IPS-NIHi7 (cell line): Measurements from ENCODE around the gene ZNF443.
A peak's percentile ranks its signal among the peaks of the same experiment; 100 is the strongest.
"Not testable (repeated sequence)": the region's sequence is repeated elsewhere in the genome, so short reads cannot be mapped to it uniquely, and the experiment has no call there.

Experiments
- DNase-seq: peaks from one replicate; pipeline ENCODE4 v3.0.0; 2012; ENCODE audit warnings: mixed read lengths; ENCODE audit errors: extremely low spot score

Gene ZNF443

DNA sequence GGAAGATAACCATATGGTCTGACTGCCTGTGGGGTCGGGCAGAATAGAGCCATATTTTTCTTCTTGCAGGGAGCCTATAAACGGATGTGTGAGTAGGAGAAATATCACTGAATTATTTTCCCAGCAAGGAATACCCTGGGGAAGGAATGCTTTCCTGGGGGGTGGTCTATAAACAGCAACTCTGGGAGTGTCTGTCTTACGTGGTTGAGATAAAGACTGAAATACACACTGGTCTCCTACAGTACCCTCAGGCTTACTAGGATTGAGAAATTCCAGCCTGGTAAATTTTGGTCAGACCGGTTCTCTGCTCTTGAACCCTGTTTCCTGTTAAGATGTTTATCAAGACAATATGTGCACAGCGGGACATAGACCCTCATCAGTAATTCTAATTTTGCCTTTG, 23.5 kb downstream of the ZNF443 start:
- DNase-seq: not testable (repeated sequence)

DNA sequence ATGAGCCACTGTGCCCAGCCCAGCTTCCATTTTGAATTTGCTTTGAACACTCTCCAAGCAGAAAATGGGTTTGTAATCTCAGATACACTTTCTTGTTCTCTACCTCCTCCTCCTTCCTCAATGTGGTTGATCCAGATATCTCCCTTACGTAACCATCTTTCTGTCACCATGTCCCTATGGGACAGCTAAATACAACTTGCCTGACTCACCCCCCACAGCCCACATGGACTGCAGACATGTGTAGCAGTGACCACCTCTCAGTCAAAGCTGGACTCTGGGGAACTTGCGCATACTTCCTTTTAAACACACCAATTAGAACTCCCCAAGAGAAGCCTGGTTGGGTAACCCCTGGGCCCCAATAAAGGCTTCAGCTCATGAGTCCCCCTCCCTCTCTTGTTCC, 28.9 kb downstream of the ZNF443 start:
- DNase-seq: no peak

DNA sequence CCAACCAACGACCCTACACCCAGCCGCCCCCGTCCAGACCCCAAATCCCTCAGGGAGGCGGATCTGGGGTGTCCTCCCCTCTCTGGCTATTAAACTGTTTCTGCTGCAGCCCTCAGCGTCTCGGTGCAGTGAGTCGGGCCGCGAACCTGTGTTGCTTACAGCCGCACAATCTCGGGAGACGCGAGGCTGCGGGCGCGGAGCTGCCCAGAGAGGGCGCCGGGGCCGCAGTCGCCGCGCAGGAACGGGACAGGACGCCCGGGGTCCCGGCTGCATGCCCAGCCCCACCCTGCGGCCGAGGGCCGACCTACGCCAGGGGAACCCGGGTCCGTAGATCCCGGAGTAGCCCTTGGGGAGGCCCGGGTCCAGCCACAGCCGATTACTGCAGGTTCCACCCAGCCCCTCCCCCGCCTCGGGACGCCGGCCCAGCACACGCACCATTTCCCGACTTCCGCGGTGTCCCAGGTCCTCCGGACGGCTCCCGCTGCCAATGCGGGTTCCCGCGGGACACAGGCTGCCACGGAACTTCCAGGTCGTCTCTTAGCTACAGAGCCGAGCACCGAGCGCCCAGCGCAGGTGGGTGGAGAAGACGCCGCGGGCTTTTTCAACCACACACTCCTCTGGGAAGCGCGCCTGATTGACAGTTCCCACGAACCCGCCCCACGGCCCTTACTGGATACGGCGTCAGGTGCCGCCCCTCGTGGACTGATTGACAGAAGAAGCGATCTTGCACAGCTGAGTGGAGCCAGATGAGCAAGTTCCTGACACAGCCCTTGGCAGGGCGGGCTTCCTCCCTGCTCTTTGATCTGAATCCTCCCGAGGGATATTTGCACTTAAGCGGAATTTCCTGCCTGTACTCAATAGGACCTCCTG, 40.0 kb downstream of the ZNF443 start, which contains the start of gene ZNF799:
TSS of gene ZNF799 (minus strand) at position 639 of the 870 bp plus-strand sequence. CDS start at position 438, 201 bp downstream.
- DNase-seq: peak; percentile 81

DNA sequence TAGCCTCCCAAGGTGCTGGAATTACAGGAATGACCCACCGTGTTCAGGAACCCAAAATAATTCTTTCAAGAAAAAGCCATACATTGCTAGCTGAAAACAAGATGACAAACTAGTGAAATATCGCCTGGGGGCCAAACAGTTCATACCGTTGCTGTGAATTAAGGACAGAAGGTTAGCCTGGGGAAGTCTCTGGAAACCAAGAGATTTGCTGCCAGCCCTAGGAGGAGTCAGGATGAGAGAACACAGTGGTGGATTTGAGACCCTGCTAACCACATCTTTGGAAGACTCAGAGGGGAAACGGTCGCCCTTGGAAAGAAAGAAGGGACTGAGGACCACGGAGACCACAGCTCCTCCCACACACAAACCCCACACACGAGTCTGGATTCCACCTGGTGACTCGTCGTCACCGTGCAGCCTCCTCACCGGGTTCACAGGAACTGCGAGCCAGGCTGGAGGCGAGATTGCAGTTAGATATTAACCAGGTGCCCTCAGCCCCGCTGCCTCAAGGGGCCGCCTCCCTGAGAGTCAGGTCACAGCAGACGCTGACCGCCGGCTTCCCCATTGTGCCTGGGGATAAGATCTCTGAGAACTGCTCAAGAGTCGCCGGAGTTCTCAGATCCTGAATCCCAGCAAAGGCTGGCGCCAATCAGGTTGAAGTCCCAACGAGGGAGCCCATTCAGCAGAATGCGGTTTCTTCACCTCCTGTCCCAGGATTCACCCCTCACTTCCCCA, 40.8 kb downstream of the ZNF443 start:
- DNase-seq: peak; percentile 25

DNA sequence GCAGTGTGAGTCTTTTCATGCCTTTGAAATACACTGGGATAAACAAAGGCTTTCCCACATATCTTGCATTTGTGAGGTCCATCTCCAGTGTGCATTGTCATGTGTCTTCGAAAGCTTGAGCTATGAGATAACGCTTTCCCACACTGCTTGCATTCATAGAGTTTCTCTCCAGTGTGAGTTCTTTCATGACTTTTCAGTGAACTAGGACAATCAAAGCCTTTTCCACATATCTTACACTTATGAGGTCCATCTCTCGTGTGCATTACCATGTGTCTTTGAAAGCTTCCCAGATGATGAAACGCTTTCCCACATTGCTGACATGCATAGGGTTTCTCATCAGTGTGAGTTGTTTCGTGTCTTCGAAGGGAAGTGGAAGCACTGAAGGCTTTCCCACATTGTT, 49.7 kb downstream of the ZNF443 start:
- DNase-seq: not testable (repeated sequence)

DNA sequence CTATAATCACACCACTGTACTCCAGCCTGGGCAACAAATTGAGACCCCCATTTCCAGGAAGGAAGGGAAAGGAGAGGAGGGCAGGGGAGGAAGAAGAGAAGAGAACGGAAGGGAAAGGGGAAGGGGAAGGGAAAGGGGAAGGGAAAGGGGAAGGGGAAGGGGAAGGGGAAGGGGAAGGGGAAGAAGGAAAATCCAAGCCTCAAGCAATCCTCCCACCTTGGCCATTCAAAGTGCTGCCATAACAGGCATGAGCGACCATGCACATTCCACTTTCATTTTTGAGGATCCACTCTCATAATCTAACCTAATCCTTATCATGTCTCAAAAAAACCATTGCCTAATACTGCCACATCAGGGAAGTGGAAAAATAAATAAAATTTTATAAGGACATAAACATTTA, 54.5 kb downstream of the ZNF443 start:
- DNase-seq: not testable (repeated sequence)

DNA sequence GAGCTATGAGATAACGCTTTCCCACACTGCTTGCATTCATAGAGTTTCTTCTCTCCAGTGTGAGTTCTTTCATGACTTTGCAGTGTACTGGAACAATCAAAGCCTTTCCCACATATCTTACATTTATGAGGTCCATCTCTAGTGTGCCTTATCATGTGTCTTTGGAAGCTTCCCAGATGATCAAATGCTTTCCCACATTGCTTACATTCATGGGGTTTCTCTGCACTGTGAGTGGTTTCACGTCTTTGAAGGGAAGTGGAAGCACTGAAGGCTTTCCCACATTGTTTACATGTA, 60.4 kb downstream of the ZNF443 start:
- no peak for DNase-seq

DNA sequence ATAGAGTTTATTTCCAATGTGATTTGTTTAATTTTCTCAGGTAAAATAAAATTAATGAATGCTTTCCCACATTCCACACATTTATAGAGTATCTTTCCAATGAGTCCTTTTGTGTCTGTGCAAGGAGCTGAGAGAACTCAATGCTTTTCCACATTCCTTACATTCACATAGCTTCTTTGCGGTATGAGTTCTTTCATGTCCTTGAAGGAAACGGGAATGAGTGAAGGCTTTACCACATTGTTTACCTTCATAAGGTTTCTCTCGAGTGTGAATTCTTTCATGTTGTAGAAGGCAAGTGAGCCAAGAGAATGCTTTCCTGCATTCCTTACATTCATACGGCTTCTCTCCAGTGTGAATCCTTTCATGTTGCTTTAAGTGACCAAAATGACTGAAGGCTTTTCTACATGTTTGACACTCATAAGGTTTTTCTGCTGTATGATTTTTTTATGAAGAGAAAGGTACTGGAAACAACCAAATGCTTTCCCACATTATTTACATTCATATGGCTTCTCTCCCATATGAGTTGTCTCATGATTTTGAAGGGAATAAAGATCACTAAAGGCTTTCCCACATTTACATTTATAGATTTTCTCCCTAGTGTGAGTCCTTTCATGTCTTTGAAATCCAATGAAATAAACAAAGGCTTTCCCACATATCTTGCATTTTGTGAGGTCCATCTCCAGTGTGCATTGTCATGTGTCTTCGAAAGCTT, 60.9 kb downstream of the ZNF443 start:
- DNase-seq: no peak
